GM19240 (cell line): ENCODE data around the gene BEGAIN.

ENCODE experiments used
- DNase-seq: peaks from one replicate; pipeline ENCODE4 v3.0.0; 2011; ENCODE audit warnings: low spot score; ENCODE audit not compliant: insufficient read length

The BEGAIN gene, protein sequence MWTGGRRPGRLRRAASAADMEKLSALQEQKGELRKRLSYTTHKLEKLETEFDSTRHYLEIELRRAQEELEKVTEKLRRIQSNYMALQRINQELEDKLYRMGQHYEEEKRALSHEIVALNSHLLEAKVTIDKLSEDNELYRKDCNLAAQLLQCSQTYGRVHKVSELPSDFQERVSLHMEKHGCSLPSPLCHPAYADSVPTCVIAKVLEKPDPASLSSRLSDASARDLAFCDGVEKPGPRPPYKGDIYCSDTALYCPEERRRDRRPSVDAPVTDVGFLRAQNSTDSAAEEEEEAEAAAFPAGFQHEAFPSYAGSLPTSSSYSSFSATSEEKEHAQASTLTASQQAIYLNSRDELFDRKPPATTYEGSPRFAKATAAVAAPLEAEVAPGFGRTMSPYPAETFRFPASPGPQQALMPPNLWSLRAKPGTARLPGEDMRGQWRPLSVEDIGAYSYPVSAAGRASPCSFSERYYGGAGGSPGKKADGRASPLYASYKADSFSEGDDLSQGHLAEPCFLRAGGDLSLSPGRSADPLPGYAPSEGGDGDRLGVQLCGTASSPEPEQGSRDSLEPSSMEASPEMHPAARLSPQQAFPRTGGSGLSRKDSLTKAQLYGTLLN

GRCh38 chr14:100587086-100587762 is at the start of gene BEGAIN:
Gene BEGAIN, minus strand, starts transcription at chr14:100587417. Its CDS starts 127 bp downstream, at chr14:100587290.
- no peak for DNase-seq

DNA sequence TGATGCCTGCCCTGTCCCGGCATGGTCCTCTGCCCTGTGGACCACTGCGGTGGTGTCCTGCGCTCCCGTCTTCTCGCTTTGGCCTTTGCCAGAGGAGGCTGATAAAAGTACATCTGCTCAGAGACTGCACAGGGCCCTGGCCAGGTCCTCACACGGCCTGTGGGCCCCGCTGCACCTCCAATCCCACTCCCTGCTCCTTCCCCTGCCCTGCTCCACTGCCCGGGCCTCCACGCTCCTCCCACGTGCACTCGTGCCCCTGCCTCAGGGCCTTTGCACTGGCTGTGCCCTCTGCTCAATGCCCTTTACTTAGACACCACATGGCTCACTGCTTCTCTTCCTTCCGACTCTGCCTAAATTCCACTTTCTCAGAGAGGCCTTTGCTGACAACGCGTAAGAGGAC is 49.3 kb upstream of the BEGAIN start:
- DNase-seq = no peak

- DNase-seq = no peak
Observed at GRCh38 chr14:100634026-100634425, 46.8 kb upstream of the BEGAIN start.

DNA sequence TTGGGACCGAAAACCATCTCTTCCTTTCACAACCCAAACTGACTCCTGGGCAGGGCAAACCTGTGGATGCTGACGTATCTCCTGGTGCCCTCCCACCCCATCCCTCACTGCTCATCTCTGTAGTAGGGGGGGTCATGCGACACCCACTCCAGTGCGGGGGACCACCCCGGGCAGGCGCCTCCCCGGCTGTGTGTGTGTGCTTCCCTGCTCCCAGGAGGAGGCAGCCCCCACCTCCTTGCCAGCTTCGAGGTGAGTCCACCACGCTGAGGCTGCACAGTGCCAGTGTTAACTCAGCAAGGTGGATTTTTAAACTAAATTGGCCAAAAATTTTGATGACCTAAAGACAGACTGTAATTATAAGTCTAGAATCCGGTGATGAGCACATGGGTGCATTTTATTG is 46.2 kb upstream of the BEGAIN start:
- DNase-seq = no peak

- DNase-seq = no peak
Observed at GRCh38 chr14:100629696-100630095, 42.5 kb upstream of the BEGAIN start.

- DNase-seq = no peak
Observed at GRCh38 chr14:100629098-100629497, 41.9 kb upstream of the BEGAIN start.

- no peak for DNase-seq
Observed at GRCh38 chr14:100628225-100628624, 41.0 kb upstream of the BEGAIN start.

DNA sequence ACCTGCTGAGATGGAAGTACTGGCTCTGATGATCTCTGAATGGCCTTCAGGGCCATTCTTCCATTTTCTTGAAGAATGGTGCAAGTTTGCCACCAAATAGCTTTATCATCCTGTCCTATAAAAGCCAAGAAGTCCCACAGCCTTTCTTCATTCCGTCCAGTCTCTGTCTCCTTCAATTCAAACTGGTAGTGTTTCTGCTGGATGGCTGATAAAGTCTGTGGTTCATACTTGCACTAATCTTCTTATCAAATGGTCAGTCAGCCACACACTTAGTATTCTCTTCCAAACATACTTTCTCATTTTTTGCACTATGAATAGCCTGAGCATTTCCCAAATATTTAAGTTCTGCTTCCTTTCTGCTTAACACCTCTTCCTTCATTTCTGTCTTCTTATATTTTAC is 39.4 kb upstream of the BEGAIN start:
- no peak for DNase-seq

GRCh38 chr14:100623961-100624360 is 36.7 kb upstream of the BEGAIN start:
- DNase-seq = no peak

DNA sequence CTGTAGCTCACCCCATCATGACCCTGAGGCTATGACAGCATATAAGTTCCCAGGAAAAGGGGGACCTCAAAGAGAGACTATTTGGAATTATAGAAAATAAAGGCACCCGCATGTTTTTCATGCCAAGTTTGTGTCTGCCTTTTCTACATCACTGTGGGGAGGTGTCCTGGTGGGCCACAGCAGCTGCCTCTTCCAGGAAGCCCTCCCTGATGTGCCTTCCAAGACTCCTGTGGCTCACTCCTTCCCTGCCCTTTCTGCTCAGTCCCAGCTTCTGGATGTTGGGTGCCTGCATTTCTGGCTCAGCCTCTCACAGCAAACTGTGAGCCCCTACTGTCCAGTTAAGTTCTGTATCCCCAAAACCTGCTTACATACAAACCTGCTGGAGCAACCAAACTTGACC is 36.3 kb upstream of the BEGAIN start:
- no peak for DNase-seq

DNA sequence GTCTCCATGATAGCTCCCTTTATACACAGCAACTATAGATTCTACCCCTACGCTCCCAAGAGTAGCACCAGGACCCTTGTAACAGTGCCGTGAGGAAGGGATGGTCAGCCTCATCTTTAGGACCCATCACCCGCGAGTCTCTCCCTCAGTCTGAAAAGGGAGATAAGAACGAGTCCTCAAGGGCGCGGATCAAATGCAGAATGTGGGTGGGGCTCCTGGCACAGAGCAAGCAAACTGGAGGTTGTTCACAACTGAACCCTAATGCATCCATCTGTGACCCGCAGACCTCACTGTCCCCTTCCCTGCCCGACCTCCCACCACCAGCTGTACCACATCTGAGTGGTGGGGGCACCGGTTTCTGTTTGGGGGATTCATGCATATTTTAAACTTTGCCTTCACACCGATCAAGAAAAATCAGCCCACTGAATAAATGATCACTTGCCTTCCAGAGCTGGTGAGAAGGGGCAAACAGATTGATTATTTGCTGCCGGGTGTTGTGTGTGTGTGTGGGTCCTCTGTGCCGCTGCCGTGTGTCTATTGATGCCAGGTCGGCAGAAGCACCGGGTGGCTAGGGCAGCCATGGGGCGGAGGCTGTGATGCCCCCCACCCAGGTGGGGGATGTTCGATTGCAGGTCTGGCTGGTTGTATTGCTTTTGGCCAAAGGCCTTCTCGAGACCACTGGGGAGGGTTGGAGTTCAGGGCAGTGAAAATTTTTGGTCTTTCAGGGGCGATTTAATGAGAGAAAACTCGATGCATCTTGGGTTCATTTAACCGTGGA is 35.7 kb upstream of the BEGAIN start:
- no peak for DNase-seq

- no peak for DNase-seq
Observed at GRCh38 chr14:100622224-100622623, 35.0 kb upstream of the BEGAIN start.

GRCh38 chr14:100621806-100622205 is 34.6 kb upstream of the BEGAIN start:
- no peak for DNase-seq

GRCh38 chr14:100620255-100621100 is 33.3 kb upstream of the BEGAIN start:
- no peak for DNase-seq

DNA sequence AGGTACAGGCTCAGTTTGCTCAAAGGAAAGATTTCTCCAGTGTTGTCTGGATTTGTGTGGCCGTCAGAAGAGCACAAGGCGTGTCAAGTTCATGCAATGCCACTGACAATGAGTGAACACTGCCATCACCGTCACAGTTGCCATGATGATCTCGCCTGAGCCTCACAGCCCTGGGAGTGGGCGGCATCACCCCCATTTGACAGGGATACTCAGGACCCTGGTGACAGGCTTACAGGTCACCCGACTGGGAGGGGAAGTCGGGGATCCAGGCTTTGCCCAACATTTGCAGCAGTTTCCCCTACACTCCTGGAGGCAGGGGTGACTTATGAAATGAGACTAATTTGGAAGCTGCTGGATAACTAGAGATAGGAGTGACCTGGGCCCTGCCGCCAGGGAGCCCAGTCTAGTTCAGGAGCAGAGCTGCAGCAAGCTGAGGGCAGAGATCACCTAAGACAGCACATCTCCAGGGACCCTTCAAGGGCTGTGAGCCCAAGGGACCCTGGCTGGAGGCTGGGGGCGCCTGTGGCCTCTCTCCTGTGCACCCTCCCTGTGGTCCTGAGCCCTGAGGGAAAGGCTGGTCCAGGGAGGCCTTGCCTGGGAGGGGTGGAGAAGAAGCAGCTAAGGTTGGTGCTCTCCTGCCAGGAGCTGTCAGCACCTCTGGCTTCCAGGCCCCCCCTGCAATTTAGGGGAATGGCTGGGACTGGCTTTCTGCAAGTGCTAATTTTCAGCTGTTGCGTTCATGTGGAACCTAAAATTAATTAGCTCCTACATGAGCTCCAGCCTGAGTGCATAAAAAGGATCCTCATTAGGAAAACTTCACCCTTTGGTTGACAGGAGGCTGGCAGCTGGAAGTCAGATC is 32.4 kb upstream of the BEGAIN start:
- DNase-seq = no peak

DNA sequence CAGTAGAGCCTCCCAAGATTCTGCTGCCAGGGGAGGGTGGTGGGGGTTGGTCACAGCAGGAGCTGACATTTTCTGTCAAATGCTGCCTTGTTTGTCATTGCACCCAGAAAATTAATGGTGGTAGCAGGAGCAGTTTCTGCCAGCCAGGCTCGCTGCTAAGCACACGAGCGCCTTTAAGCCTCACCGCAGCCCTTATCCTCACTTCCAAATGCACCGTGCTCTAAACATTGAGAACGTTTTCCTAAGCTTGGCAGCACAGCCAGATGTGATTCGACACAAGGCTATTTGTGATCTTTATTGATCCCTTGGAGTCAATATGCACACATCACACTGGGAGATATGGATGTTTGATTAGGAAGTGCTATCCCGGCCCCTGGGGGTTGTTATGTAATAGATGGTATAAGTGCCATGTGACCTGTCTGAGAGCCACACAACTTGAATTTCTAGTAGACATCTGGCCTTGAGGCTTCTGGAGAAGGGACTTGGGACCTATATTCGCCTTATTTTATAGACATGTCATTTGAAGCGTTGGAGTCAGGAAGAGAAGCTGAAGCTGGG is 31.6 kb upstream of the BEGAIN start:
- no peak for DNase-seq

GRCh38 chr14:100618318-100618693 is 31.1 kb upstream of the BEGAIN start:
- no peak for DNase-seq

GRCh38 chr14:100617410-100618317 is 30.4 kb upstream of the BEGAIN start:
- DNase-seq = no peak
